B cell (primary cell): Measurements from ENCODE around the gene RAB33B. TPM values are rescaled to one million over a fixed set of nuclear protein-coding genes. Genes with fewer than 3 reads are reported as not detected.

Experiments used
- ATAC-seq: fragments of 200-7000 bp; cut with Tn5 transposase; one replicate; pipeline ENCODE4 v1.10.0; 2021; ENCODE audit warnings: low read depth, mild to moderate bottlenecking, moderate number of reproducible peaks, moderate library complexity
- CTCF ChIA-PET: fragments of 350-600 bp; sonication (Branson Sonifier 250); formaldehyde crosslinking; loops from one replicate; lab custom pipeline; 2021; ENCODE audit warnings: antibody characterized with exemption, inconsistent platforms; lab: Charles Lee
- POLR2A ChIA-PET: fragments of 350-600 bp; sonication (Branson Sonifier 250); formaldehyde crosslinking; loops from one replicate; lab custom pipeline; 2021; ENCODE audit warnings: antibody characterized with exemption; lab: Charles Lee
- DNase-seq: peaks from one replicate; pipeline ENCODE4 v3.0.0; 2013
- H2AFZ ChIP-seq: 2 replicates; pipeline ENCODE4 v1.6.1; 2012; ENCODE audit warnings: mild to moderate bottlenecking, low read depth, low read length; ENCODE audit not compliant: insufficient read depth, poor library complexity, severe bottlenecking
- H3K27ac ChIP-seq, 2 donors: 1 replicate in 1 of 2; 2 replicates in 1 of 2; pipeline ENCODE4 v1.5.1; 2012 to 2013; ENCODE audit warnings: low read length in 2 of 2, mild to moderate bottlenecking in 2 of 2, moderate library complexity in 1 of 2
- H3K27me3 ChIP-seq, 4 experiments: fragments of 200-600 bp in 1 of 4; sonication (generic) in 1 of 4; replicated peaks in 1 of 4; 1 replicate in 2 of 4; 2 replicates in 2 of 4; pipeline versions ENCODE4 v1.6.1 to v1.7.0; 2013 to 2016; ENCODE audit warnings: low read length in 3 of 4, mild to moderate bottlenecking in 2 of 4, mixed read lengths in 1 of 4, moderate library complexity in 1 of 4; ENCODE audit not compliant: insufficient read depth in 4 of 4, control insufficient read depth in 3 of 4; ENCODE audit errors: control extremely low read depth in 1 of 4
- H3K36me3 ChIP-seq, 2 experiments: replicated peaks in 1 of 2; 1 replicate in 1 of 2; 2 replicates in 1 of 2; pipeline versions ENCODE4 v1.6.1 to v1.7.1; 2013; ENCODE audit warnings: low read length in 1 of 2; ENCODE audit not compliant: insufficient read depth in 2 of 2, control insufficient read depth in 1 of 2; ENCODE audit errors: control extremely low read depth in 1 of 2, extremely low read depth in 1 of 2
- H3K4me1 ChIP-seq, 2 donors: fragments of 200-600 bp in 1 of 2; sonication (generic) in 1 of 2; 1 replicate in 1 of 2; 2 replicates in 1 of 2; pipeline versions ENCODE4 v1.5.1 to v1.6.1; 2013 to 2017; ENCODE audit warnings: low read length in 2 of 2; ENCODE audit not compliant: control insufficient read depth in 2 of 2, insufficient read depth in 2 of 2
- H3K4me2 ChIP-seq: replicated peaks from 2 replicates; pipeline ENCODE3; 2012; ENCODE audit warnings: mild to moderate bottlenecking, low read depth, low read length; ENCODE audit not compliant: poor library complexity, severe bottlenecking
- H3K4me3 ChIP-seq, 5 experiments: fragments of 200-600 bp in 1 of 5; sonication (generic) in 1 of 5; 1 replicate in 3 of 5; 2 replicates in 2 of 5; pipeline versions ENCODE4 v1.5.1 to v1.7.0; 2011 to 2016; ENCODE audit warnings: low read length in 4 of 5, mild to moderate bottlenecking in 4 of 5, low read depth in 2 of 5, control low read depth in 1 of 5, moderate library complexity in 1 of 5; ENCODE audit not compliant: insufficient read depth in 1 of 5; ENCODE audit errors: control extremely low read depth in 1 of 5, extremely low read depth in 1 of 5
- H3K79me2 ChIP-seq: fragments of 200-600 bp; sonication (generic); one replicate; pipeline ENCODE4 v1.6.0; 2016; ENCODE audit warnings: low read length; ENCODE audit not compliant: control insufficient read depth, insufficient read depth
- H3K9ac ChIP-seq: fragments of 200-600 bp; sonication (generic); 2 replicates; pipeline ENCODE4 v1.6.1; 2017; ENCODE audit warnings: mild to moderate bottlenecking, low read length, moderate library complexity
- H3K9me3 ChIP-seq, 3 donors: one replicate each; pipeline versions ENCODE4 v1.6.1 to v1.7.1; 2013; ENCODE audit warnings: low read length in 2 of 3; ENCODE audit not compliant: control insufficient read depth in 2 of 3, insufficient read depth in 1 of 3; ENCODE audit errors: control extremely low read depth in 1 of 3
- H4K20me1 ChIP-seq: 2 replicates; pipeline ENCODE4 v1.6.0; 2012; ENCODE audit warnings: mild to moderate bottlenecking, low read length; ENCODE audit not compliant: insufficient read depth, control insufficient read depth, poor library complexity, severe bottlenecking
- H3K27ac Mint-ChIP-seq: one replicate; pipeline ENCODE4 v1.8.0; 2021; ENCODE audit warnings: mixed read lengths
- H3K27me3 Mint-ChIP-seq: one replicate; pipeline ENCODE4 v1.8.0; 2021; ENCODE audit warnings: mixed read lengths
- H3K4me1 Mint-ChIP-seq: one replicate; pipeline ENCODE4 v1.8.0; 2021; ENCODE audit warnings: mixed read lengths
- H3K4me3 Mint-ChIP-seq: one replicate; pipeline ENCODE4 v1.8.0; 2021; ENCODE audit warnings: mixed read lengths
- H3K9me3 Mint-ChIP-seq: one replicate; pipeline ENCODE4 v1.8.0; 2022; ENCODE audit warnings: mixed read lengths; ENCODE audit not compliant: insufficient read depth
- CTCF ChIP-seq: fragments of 200-600 bp; IDR thresholded peaks from one replicate; pipeline ENCODE4 v1.8.0; 2022; ENCODE audit warnings: antibody characterized with exemption, mild to moderate bottlenecking
- EZH2 ChIP-seq: IDR thresholded peaks from 2 replicates; pipeline ENCODE4 v1.6.1; 2012; ENCODE audit warnings: borderline replicate concordance, low read depth, mild to moderate bottlenecking, moderate library complexity, low read length; ENCODE audit not compliant: insufficient read depth, poor library complexity, severe bottlenecking
- WGBS: methylation state at CpG from one replicate; pipeline ENCODE4 v1.1.5; 2013; ENCODE audit warnings: missing lambda C conversion rate; ENCODE audit not compliant: insufficient coverage; 5-methylcytosine and 5-hydroxymethylcytosine counted together
- intact Hi-C: fragments of 100-400 bp; cut with micrococcal nuclease; formaldehyde crosslinking; loops from one replicate; pipeline ENCODE4 v1.10.0; 2022
- polyA plus RNA-seq: library from polyadenylated mRNA; depleted of rRNA; stranded (reverse); fragments of >200 nt; gene quantifications from 2 replicates; pipeline ENCODE4 v1.2.3, GENCODE V29; 2012
- total RNA-seq, 2 donors: library from RNA; stranded (reverse); fragments of 120-200 nt in 1 of 2; gene quantifications; 1 replicate in 1 of 2; 2 replicates in 1 of 2; pipeline versions ENCODE4 v1.2.3 to v1.2.4, GENCODE V29; 2013 to 2022

Gene RAB33B
- total and polyA plus RNA-seq, 2 donors (not counting 1 experiment from before 2014, with no cell fraction given), result 13.1 to 18.2 TPM

GRCh38 chr4:139455126-139455538 lies 1.2 kb downstream of the RAB33B start:
- no peaks in the 10 kb centered on the region for H3K9me3 Mint-ChIP-seq
- H4K20me1 ChIP-seq, result peaks cover 33% of the 10 kb centered on the region
- H3K27ac ChIP-seq, result peak overlapping the region in 1 of 2 donors; percentile 3
- peak overlapping the region; percentile 99 for H3K27ac Mint-ChIP-seq
- peak overlapping the region; percentile 64 to 99 (median 93) for H3K4me3 ChIP-seq
- H3K4me3 Mint-ChIP-seq, result peak overlapping the region; percentile 96
- intact Hi-C loops, result no loop called here
- no peak overlapping the region for H2AFZ ChIP-seq
- no peaks in the 10 kb centered on the region for H3K27me3 ChIP-seq
- WGBS, result no CpG with 5 or more reads among the region's 6 CpGs
- H3K4me2 ChIP-seq, result peak overlapping the region; percentile 83
- no peak for ATAC-seq
- H3K4me1 ChIP-seq, result peaks cover 28 to 39% of the 10 kb centered on the region in 2 donors
- TF ChIP-seq CTCF (no peak), EZH2 (no peak)
- POLR2A ChIA-PET, result interaction anchor here (0.6 kb wide), 1 partner anchor 278 kb away, joined by 4 read pairs; the partner anchor contains the start of gene ELF2
- peak overlapping the region; percentile 93 for H3K9ac ChIP-seq
- H3K27me3 Mint-ChIP-seq, result no peaks in the 10 kb centered on the region
- peaks cover 63% of the 10 kb centered on the region for H3K79me2 ChIP-seq
- H3K9me3 ChIP-seq, result no peaks in the 10 kb centered on the region
- CTCF ChIA-PET, result interaction anchor here (1.0 kb wide), 2 partner anchors 27 to 36 kb away, joined by 3 read pairs; no protein-coding TSS in a partner anchor
- DNase-seq, result peak; percentile 24
- peaks cover 1 to 4% of the 10 kb centered on the region in 2 experiments for H3K36me3 ChIP-seq
- peaks cover 64% of the 10 kb centered on the region for H3K4me1 Mint-ChIP-seq

- H3K4me1 ChIP-seq, result peaks cover 26 to 37% of the 10 kb centered on the region in 2 donors
- WGBS, result 71% methylated on average over 1 of the region's 4 CpGs
- TF ChIP-seq EZH2 (no peak), CTCF (no peak)
- H3K4me3 ChIP-seq, result no peak overlapping the region
- Mint-ChIP-seq H3K4me3 (no peak overlapping the region), H3K9me3 (no peaks in the 10 kb centered on the region), H3K27ac (no peak overlapping the region), H3K4me1 (peaks cover 60% of the 10 kb centered on the region), H3K27me3 (no peaks in the 10 kb centered on the region)
- intact Hi-C loops, result no loop called here
- no peak overlapping the region for H3K9ac ChIP-seq
- POLR2A ChIA-PET, result no interaction called here
- DNase-seq (no peak), ATAC-seq (no peak)
- peaks cover 0 to 8% of the 10 kb centered on the region in 2 experiments for H3K36me3 ChIP-seq
- H3K79me2 ChIP-seq, result peaks cover 82% of the 10 kb centered on the region
- peaks cover 46% of the 10 kb centered on the region for H4K20me1 ChIP-seq
- no peak overlapping the region for H2AFZ ChIP-seq
- CTCF ChIA-PET, result interaction anchor here (1.1 kb wide), 1 partner anchor 359 kb away, joined by 4 read pairs; no protein-coding TSS in a partner anchor
- H3K27me3 ChIP-seq, result no peaks in the 10 kb centered on the region
- H3K27ac ChIP-seq, result no peak overlapping the region
- no peak overlapping the region for H3K4me2 ChIP-seq
- no peaks in the 10 kb centered on the region for H3K9me3 ChIP-seq
These were observed 3.4 kb downstream of the RAB33B start for GRCh38 chr4:139457318-139457717.
